ENCODE measurements around the gene SLC12A1.

SLC12A1 gene

GRCh38 chr15:48352474-48353072 is 146.5 kb downstream of the SLC12A1 start:
- H3K27ac ChIP-seq = no peak overlapping the region
- no peak overlapping the region for H3K4me3 ChIP-seq (ENCODE audit: low read depth in 1 of 2, low read length in 1 of 2)
- no peaks in the 10 kb centered on the region for H3K36me3 ChIP-seq
- peaks cover 0 to 4% of the 10 kb centered on the region in 2 experiments for H3K4me1 ChIP-seq (ENCODE audit: control insufficient read depth in 1 of 2, insufficient read depth in 1 of 2, low read depth in 1 of 2, low read length in 1 of 2)
- H3K9me3 ChIP-seq = no peaks in the 10 kb centered on the region
- peak; percentile 35 for TF ChIP-seq CTCF (IDR thresholded peaks at IDR 0.05)
- no peaks in the 10 kb centered on the region for H3K27me3 ChIP-seq
